ENCODE measurements around the gene IGSF3. TPM values are rescaled to one million over a fixed set of nuclear protein-coding genes. Genes with fewer than 3 reads are reported as not detected.
A peak's percentile ranks its signal among the peaks of the same experiment; 100 is the strongest.

Gene IGSF3
- total RNA-seq, 1 experiment from 2014 or later, result 4.0 TPM

GRCh38 chr1:116578581-116578980 is 89.0 kb downstream of the IGSF3 start:
- H3K36me3 ChIP-seq (ENCODE audit: insufficient read depth, low read length, poor library complexity, severe bottlenecking), result no peaks in the 10 kb centered on the region
- DNase-seq (ENCODE audit: low spot score), result no peak
- H3K27ac ChIP-seq (ENCODE audit: low read depth, low read length, poor library complexity, severe bottlenecking), result no peak overlapping the region
- ChIA-PET POLR2A (ENCODE audit: low non-redundant PET) (no interaction called here), CTCF (no interaction called here)
- no peaks in the 10 kb centered on the region for H3K4me1 ChIP-seq (ENCODE audit: insufficient read depth, low read length, poor library complexity, severe bottlenecking)
- no peak for TF ChIP-seq CTCF (conservative IDR thresholded peaks at IDR 0.05; ENCODE audit: low read depth, low read length)
- TF ChIP-seq EZH2 (IDR thresholded peaks at IDR 0.05; ENCODE audit: borderline replicate concordance, low read depth, low read length, poor library complexity, severe bottlenecking), result no peak
- H3K4me3 ChIP-seq (ENCODE audit: low read depth, low read length, poor library complexity, severe bottlenecking), result no peak overlapping the region
- no peaks in the 10 kb centered on the region for H3K9me3 ChIP-seq (ENCODE audit: low read depth, low read length, poor library complexity, severe bottlenecking)
- no TSS peak for BruUV-seq (replicated peaks)
- intact Hi-C loops (cut with micrococcal nuclease; ENCODE audit: unreplicated experiment), result no loop called here
- no peaks in the 10 kb centered on the region for H3K27me3 ChIP-seq (replicated peaks; ENCODE audit: insufficient read depth, low read depth, low read length, poor library complexity)

GRCh38 chr1:116577759-116578314 is 89.7 kb downstream of the IGSF3 start:
- Histone ChIP-seq H3K9me3 (ENCODE audit: low read depth, low read length, poor library complexity, severe bottlenecking) (no peaks in the 10 kb centered on the region), H3K4me3 (ENCODE audit: low read depth, low read length, poor library complexity, severe bottlenecking) (no peak overlapping the region), H3K27me3 (replicated peaks; ENCODE audit: insufficient read depth, low read depth, low read length, poor library complexity) (no peaks in the 10 kb centered on the region), H3K27ac (ENCODE audit: low read depth, low read length, poor library complexity, severe bottlenecking) (no peak overlapping the region), H3K36me3 (ENCODE audit: insufficient read depth, low read length, poor library complexity, severe bottlenecking) (no peaks in the 10 kb centered on the region), H3K4me1 (ENCODE audit: insufficient read depth, low read length, poor library complexity, severe bottlenecking) (no peaks in the 10 kb centered on the region)
- POLR2A ChIA-PET (ENCODE audit: low non-redundant PET), result no interaction called here
- CTCF ChIA-PET, result no interaction called here
- intact Hi-C loops (cut with micrococcal nuclease; ENCODE audit: unreplicated experiment), result no loop called here
- no TSS peak for BruUV-seq (replicated peaks)
- TF ChIP-seq EZH2 (IDR thresholded peaks at IDR 0.05; ENCODE audit: borderline replicate concordance, low read depth, low read length, poor library complexity, severe bottlenecking), result no peak
- no peak for TF ChIP-seq CTCF (conservative IDR thresholded peaks at IDR 0.05; ENCODE audit: low read depth, low read length)
- no peak for DNase-seq (ENCODE audit: low spot score)

GRCh38 chr1:116574581-116575291 is 92.8 kb downstream of the IGSF3 start:
- Histone ChIP-seq H3K27me3 (replicated peaks; ENCODE audit: insufficient read depth, low read depth, low read length, poor library complexity) (no peaks in the 10 kb centered on the region), H3K4me1 (ENCODE audit: insufficient read depth, low read length, poor library complexity, severe bottlenecking) (peaks cover 3% of the 10 kb centered on the region), H3K9me3 (ENCODE audit: low read depth, low read length, poor library complexity, severe bottlenecking) (no peaks in the 10 kb centered on the region), H3K27ac (ENCODE audit: low read depth, low read length, poor library complexity, severe bottlenecking) (no peak overlapping the region), H3K4me3 (ENCODE audit: low read depth, low read length, poor library complexity, severe bottlenecking) (no peak overlapping the region), H3K36me3 (ENCODE audit: insufficient read depth, low read length, poor library complexity, severe bottlenecking) (no peaks in the 10 kb centered on the region)
- DNase-seq (ENCODE audit: low spot score), result peak; percentile 79
- intact Hi-C loops (cut with micrococcal nuclease; ENCODE audit: unreplicated experiment), result loop anchor here (1.0 to 5.0 kb wide), 3 partner anchors 153 to 481 kb away; no protein-coding TSS in a partner anchor
- POLR2A ChIA-PET (ENCODE audit: low non-redundant PET), result no interaction called here
- no peak for TF ChIP-seq EZH2 (IDR thresholded peaks at IDR 0.05; ENCODE audit: borderline replicate concordance, low read depth, low read length, poor library complexity, severe bottlenecking)
- peak; percentile 93 for TF ChIP-seq CTCF (conservative IDR thresholded peaks at IDR 0.05; ENCODE audit: low read depth, low read length)
- BruUV-seq (replicated peaks), result no TSS peak
- CTCF ChIA-PET, result interaction anchor here (0.6 to 2.3 kb wide), 6 partner anchors 11 to 418 kb away, joined by 3 to 21 read pairs (median 4); no protein-coding TSS in a partner anchor

Measured in A673 (cell line).